Esophagus squamous epithelium (tissue), 5 donors: ENCODE measurements around the gene ATP2A3. TPM values are rescaled to one million over a fixed set of nuclear protein-coding genes. Genes with fewer than 3 reads are reported as not detected.

Source experiments
- DNase-seq: peaks from one replicate; lab custom pipeline; 2025; lab: John Stamatoyannopoulos, UW
- H3K27ac ChIP-seq, 4 donors: fragments of 200-600 bp; sonication (generic); one replicate each; pipeline ENCODE4 v1.5.1; 2016 to 2019; ENCODE audit warnings: mild to moderate bottlenecking in 1 of 4
- H3K27me3 ChIP-seq, 4 donors: fragments of 200-600 bp; sonication (generic); 1 replicate in 3 of 4; 2 replicates in 1 of 4; pipeline versions ENCODE4 v1.5.1 to v1.6.0; 2017 to 2021; ENCODE audit warnings: antibody characterized with exemption in 1 of 4
- H3K36me3 ChIP-seq, 3 donors: fragments of 200-600 bp; sonication (generic); one replicate each; pipeline ENCODE4 v1.5.1; 2016 to 2019
- H3K4me1 ChIP-seq, 3 donors: fragments of 200-600 bp; sonication (generic); one replicate each; pipeline ENCODE4 v1.5.1; 2017 to 2019
- H3K4me3 ChIP-seq, 4 donors: fragments of 200-600 bp; sonication (generic); 1 replicate in 3 of 4; 2 replicates in 1 of 4; pipeline ENCODE4 v1.5.1; 2016 to 2019; ENCODE audit warnings: mild to moderate bottlenecking in 2 of 4, moderate library complexity in 1 of 4
- H3K9me3 ChIP-seq, 3 donors: fragments of 200-600 bp; sonication (generic); one replicate each; pipeline ENCODE4 v1.5.1; 2016 to 2019
- CTCF ChIP-seq, 6 experiments: fragments of 450-650 bp in 4 of 6; fragments of 200-600 bp in 2 of 6; sonication (generic) in 2 of 6; IDR thresholded peaks; one replicate each; pipeline ENCODE4 v1.5.1; 2016 to 2019; ENCODE audit warnings: antibody characterized with exemption in 6 of 6, mild to moderate bottlenecking in 4 of 6, moderate library complexity in 4 of 6
- POLR2A ChIP-seq, 4 donors: fragments of 450-650 bp; IDR thresholded peaks; one replicate each; pipeline ENCODE4 v1.6.1; 2017; ENCODE audit warnings: antibody characterized with exemption in 4 of 4, mild to moderate bottlenecking in 4 of 4, moderate library complexity in 3 of 4
- WGBS, 2 donors: methylation state at CpG; one replicate each; pipeline ENCODE4 v1.1.5; 2018; 5-methylcytosine and 5-hydroxymethylcytosine counted together
- intact Hi-C: fragments of 100-400 bp; cut with DNase I; formaldehyde crosslinking; loops from one replicate; pipeline ENCODE4 v1.15.0; 2022
- total RNA-seq, 4 donors: library from RNA; depleted of rRNA; stranded (reverse); fragments of >200 nt; gene quantifications; one replicate each; pipeline ENCODE4 v1.1.0, GENCODE V29; 2016
- donor health status: DM: yes; HTN: yes; CAD: no.

Gene ATP2A3
- total RNA-seq, result 1 to 10 TPM; 2.7 to 9.9 (median 5.3) TPM

GRCh38 chr17:3964203-3965117 is at the start of gene ATP2A3:
TSS of gene ATP2A3 (minus strand) at chr17:3964437. CDS start at chr17:3964291, 146 bp downstream.
- Histone ChIP-seq H3K36me3 (no peaks in the 10 kb centered on the region), H3K4me1 (peaks cover 18 to 64% (median 23%) of the 10 kb centered on the region in 3 donors), H3K27me3 (peaks cover 3 to 49% (median 6%) of the 10 kb centered on the region in 4 donors), H3K9me3 (no peaks in the 10 kb centered on the region), H3K27ac (peak within 1 kb of the TSS; percentile 66 to 89 (median 80)), H3K4me3 (peak within 1 kb of the TSS; percentile 42 to 84 (median 52))
- DNase-seq, result no peak
- 0% methylated on average over 1 to 2 of the region's 92 CpGs for WGBS, 2 donors
- intact Hi-C loops, result no loop called here
- peak in 1 of 6 experiments; percentile 1 for TF ChIP-seq CTCF (IDR thresholded peaks at IDR 0.05)
- peak in 1 of 4 donors; percentile 63 for TF ChIP-seq POLR2A (IDR thresholded peaks at IDR 0.05)

GRCh38 chr17:4010754-4011153 is 46.5 kb upstream of the ATP2A3 start:
- DNase-seq, result no peak
- H3K36me3 ChIP-seq, result peaks cover 32 to 100% (median 70%) of the 10 kb centered on the region in 3 donors
- H3K9me3 ChIP-seq, result no peaks in the 10 kb centered on the region
- no peaks in the 10 kb centered on the region for H3K27me3 ChIP-seq
- H3K27ac ChIP-seq, result no peak overlapping the region
- peaks cover 0 to 16% (median 2%) of the 10 kb centered on the region in 3 donors for H3K4me1 ChIP-seq
- intact Hi-C loops, result no loop called here
- WGBS, 2 donors, result 79 to 86% methylated on average over 2 of the region's 2 CpGs
- TF ChIP-seq CTCF (IDR thresholded peaks at IDR 0.05), result no peak
- no peak for TF ChIP-seq POLR2A (IDR thresholded peaks at IDR 0.05)
- H3K4me3 ChIP-seq, result no peak overlapping the region

- Histone ChIP-seq H3K9me3 (no peaks in the 10 kb centered on the region), H3K4me3 (no peak overlapping the region), H3K27me3 (no peaks in the 10 kb centered on the region), H3K27ac (peak overlapping the region in 2 of 4 donors; percentile 21 to 50), H3K4me1 (peaks cover 5 to 25% (median 7%) of the 10 kb centered on the region in 3 donors), H3K36me3 (peaks cover 29 to 93% (median 59%) of the 10 kb centered on the region in 3 donors)
- no peak for DNase-seq
- intact Hi-C loops, result loop anchor here (5.0 kb wide), 1 partner anchor 87 kb away; no protein-coding TSS in a partner anchor
- TF ChIP-seq POLR2A (IDR thresholded peaks at IDR 0.05) (no peak), CTCF (IDR thresholded peaks at IDR 0.05) (no peak)
- 79 to 87% methylated on average over 5 to 10 of the region's 17 CpGs for whole genome bisulfite sequencing, 2 donors
These were observed 45.0 kb upstream of the ATP2A3 start for GRCh38 chr17:4009186-4009785.

GRCh38 chr17:4008441-4009185 is 44.4 kb upstream of the ATP2A3 start:
- 67 to 79% methylated on average over 7 to 11 of the region's 26 CpGs for WGBS, 2 donors
- intact Hi-C loops, result loop anchor here (5.0 kb wide), 1 partner anchor 86 kb away; no protein-coding TSS in a partner anchor
- no peaks in the 10 kb centered on the region for H3K27me3 ChIP-seq
- peaks cover 29 to 86% (median 52%) of the 10 kb centered on the region in 3 donors for H3K36me3 ChIP-seq
- TF ChIP-seq POLR2A (IDR thresholded peaks at IDR 0.05) (no peak), CTCF (IDR thresholded peaks at IDR 0.05) (no peak)
- H3K4me3 ChIP-seq, result no peak overlapping the region
- H3K9me3 ChIP-seq, result no peaks in the 10 kb centered on the region
- H3K4me1 ChIP-seq, result peaks cover 5 to 31% (median 7%) of the 10 kb centered on the region in 3 donors
- no peak for DNase-seq
- peak overlapping the region in 2 of 4 donors; percentile 46 to 50 for H3K27ac ChIP-seq
